GM19395 (cell line): ENCODE data around the gene ANKRD24.
"Not testable (repeated sequence)": the region's sequence is repeated elsewhere in the genome, so short reads cannot be mapped to it uniquely, and the experiment has no call there.

Experiments
- ATAC-seq: cut with Tn5 transposase; IDR thresholded peaks from one replicate; pipeline ENCODE4 v1.9.1; 2021; ENCODE audit warnings: mild to moderate bottlenecking, moderate library complexity; ENCODE audit not compliant: unreplicated experiment

ANKRD24 gene

GRCh38 chr19:4197625-4198466 lies 15.4 kb downstream of the ANKRD24 start:
- no peak for ATAC-seq

GRCh38 chr19:4198467-4199126 lies 16.1 kb downstream of the ANKRD24 start:
- no peak for ATAC-seq

- no peak for ATAC-seq
Observed at GRCh38 chr19:4199699-4200293, 17.3 kb downstream of the ANKRD24 start.

GRCh38 chr19:4200940-4201542 lies 18.6 kb downstream of the ANKRD24 start:
- no peak for ATAC-seq

- no peak for ATAC-seq
Observed at GRCh38 chr19:4201798-4202197, 19.3 kb downstream of the ANKRD24 start.

GRCh38 chr19:4206818-4207484 lies 24.5 kb downstream of the ANKRD24 start:
- ATAC-seq, result no peak

GRCh38 chr19:4208385-4209094 lies 26.1 kb downstream of the ANKRD24 start:
- no peak for ATAC-seq

GRCh38 chr19:4210166-4210731 lies 27.8 kb downstream of the ANKRD24 start:
- no peak for ATAC-seq

GRCh38 chr19:4213116-4213515 lies 30.6 kb downstream of the ANKRD24 start:
- no peak for ATAC-seq

- no peak for ATAC-seq
Observed at GRCh38 chr19:4215807-4216206, 33.3 kb downstream of the ANKRD24 start.

GRCh38 chr19:4216846-4217245 lies 34.4 kb downstream of the ANKRD24 start:
- ATAC-seq, result no peak

GRCh38 chr19:4217429-4218264 lies 35.2 kb downstream of the ANKRD24 start:
- no peak for ATAC-seq

GRCh38 chr19:4218523-4218922 lies 36.0 kb downstream of the ANKRD24 start:
- not testable (repeated sequence) for ATAC-seq

- no peak for ATAC-seq
Observed at GRCh38 chr19:4220188-4220587, 37.7 kb downstream of the ANKRD24 start.

- ATAC-seq, result no peak
Observed at GRCh38 chr19:4224470-4224869, 42.0 kb downstream of the ANKRD24 start.

GRCh38 chr19:4225885-4226284 lies 43.4 kb downstream of the ANKRD24 start:
- ATAC-seq, result no peak

GRCh38 chr19:4227771-4228170 lies 45.3 kb downstream of the ANKRD24 start:
- no peak for ATAC-seq

GRCh38 chr19:4228765-4229178 lies 46.3 kb downstream of the ANKRD24 start:
- no peak for ATAC-seq
